ENCODE measurements around the gene GRK4.

Gene GRK4

GRCh38 chr4:3021627-3022026 lies 58.3 kb downstream of the GRK4 start:
- no peak for DNase-seq
- Histone ChIP-seq H4K20me1 (ENCODE audit: insufficient read depth, low read length) (no peaks in the 10 kb centered on the region), H3K27ac (ENCODE audit: low read length) (no peak overlapping the region), H3K27me3 (ENCODE audit: insufficient read depth, low read length, poor library complexity) (no peaks in the 10 kb centered on the region), H3K4me3 (ENCODE audit: low read depth in 1 of 2, low read length in 2 of 2) (no peak overlapping the region), H3K9me3 (ENCODE audit: insufficient read depth, low read length, severe bottlenecking) (no peaks in the 10 kb centered on the region), H3K36me3 (ENCODE audit: insufficient read depth, low read length) (no peaks in the 10 kb centered on the region), H3K9ac (ENCODE audit: low read depth, low read length) (no peak overlapping the region), H3K79me2 (ENCODE audit: insufficient read depth, low read length) (no peaks in the 10 kb centered on the region), H2AFZ (ENCODE audit: low read depth, low read length) (no peak overlapping the region), H3K4me2 (ENCODE audit: insufficient read depth, low read length) (no peak overlapping the region), H3K4me1 (ENCODE audit: insufficient read depth, low read length) (no peaks in the 10 kb centered on the region)
- no peak for TF ChIP-seq CTCF (IDR thresholded peaks at IDR 0.05; ENCODE audit: borderline replicate concordance, extremely low read depth, low read length, poor library complexity, severe bottlenecking)
- no peak for TF ChIP-seq EZH2 (IDR thresholded peaks at IDR 0.05; ENCODE audit: borderline replicate concordance, low read depth, low read length, severe bottlenecking)
- no peak for ATAC-seq (ENCODE audit: insufficient read depth, low read depth)

GRCh38 chr4:3022112-3022511 lies 58.7 kb downstream of the GRK4 start:
- H4K20me1 ChIP-seq (ENCODE audit: insufficient read depth, low read length): no peaks in the 10 kb centered on the region
- H3K27ac ChIP-seq (ENCODE audit: low read length): no peak overlapping the region
- no peak for ATAC-seq (ENCODE audit: insufficient read depth, low read depth)
- H3K4me3 ChIP-seq (ENCODE audit: low read depth in 1 of 2, low read length in 2 of 2): no peak overlapping the region
- H3K4me1 ChIP-seq (ENCODE audit: insufficient read depth, low read length): no peaks in the 10 kb centered on the region
- no peaks in the 10 kb centered on the region for H3K36me3 ChIP-seq (ENCODE audit: insufficient read depth, low read length)
- no peak for TF ChIP-seq CTCF (IDR thresholded peaks at IDR 0.05; ENCODE audit: borderline replicate concordance, extremely low read depth, low read length, poor library complexity, severe bottlenecking)
- TF ChIP-seq EZH2 (IDR thresholded peaks at IDR 0.05; ENCODE audit: borderline replicate concordance, low read depth, low read length, severe bottlenecking): no peak
- H3K9me3 ChIP-seq (ENCODE audit: insufficient read depth, low read length, severe bottlenecking): no peaks in the 10 kb centered on the region
- no peak overlapping the region for H3K9ac ChIP-seq (ENCODE audit: low read depth, low read length)
- no peak overlapping the region for H3K4me2 ChIP-seq (ENCODE audit: insufficient read depth, low read length)
- H3K27me3 ChIP-seq (ENCODE audit: insufficient read depth, low read length, poor library complexity): no peaks in the 10 kb centered on the region
- no peak overlapping the region for H2AFZ ChIP-seq (ENCODE audit: low read depth, low read length)
- no peaks in the 10 kb centered on the region for H3K79me2 ChIP-seq (ENCODE audit: insufficient read depth, low read length)
- no peak for DNase-seq

- Histone ChIP-seq H4K20me1 (ENCODE audit: insufficient read depth, low read length) (no peaks in the 10 kb centered on the region), H3K27me3 (ENCODE audit: insufficient read depth, low read length, poor library complexity) (no peaks in the 10 kb centered on the region), H3K9ac (ENCODE audit: low read depth, low read length) (no peak overlapping the region), H3K4me3 (ENCODE audit: low read depth in 1 of 2, low read length in 2 of 2) (no peak overlapping the region), H2AFZ (ENCODE audit: low read depth, low read length) (no peak overlapping the region), H3K9me3 (ENCODE audit: insufficient read depth, low read length, severe bottlenecking) (no peaks in the 10 kb centered on the region), H3K79me2 (ENCODE audit: insufficient read depth, low read length) (no peaks in the 10 kb centered on the region), H3K36me3 (ENCODE audit: insufficient read depth, low read length) (no peaks in the 10 kb centered on the region), H3K27ac (ENCODE audit: low read length) (no peak overlapping the region), H3K4me1 (ENCODE audit: insufficient read depth, low read length) (no peaks in the 10 kb centered on the region), H3K4me2 (ENCODE audit: insufficient read depth, low read length) (no peak overlapping the region)
- no peak for DNase-seq
- no peak for ATAC-seq (ENCODE audit: insufficient read depth, low read depth)
- no peak for TF ChIP-seq CTCF (IDR thresholded peaks at IDR 0.05; ENCODE audit: borderline replicate concordance, extremely low read depth, low read length, poor library complexity, severe bottlenecking)
- no peak for TF ChIP-seq EZH2 (IDR thresholded peaks at IDR 0.05; ENCODE audit: borderline replicate concordance, low read depth, low read length, severe bottlenecking)
Measured at GRCh38 chr4:3022651-3023050, 59.3 kb downstream of the GRK4 start.

- no peaks in the 10 kb centered on the region for H3K36me3 ChIP-seq (ENCODE audit: insufficient read depth, low read length)
- no peak overlapping the region for H3K4me3 ChIP-seq (ENCODE audit: low read depth in 1 of 2, low read length in 2 of 2)
- no peak overlapping the region for H3K4me2 ChIP-seq (ENCODE audit: insufficient read depth, low read length)
- no peak overlapping the region for H3K27ac ChIP-seq (ENCODE audit: low read length)
- H3K79me2 ChIP-seq (ENCODE audit: insufficient read depth, low read length): no peaks in the 10 kb centered on the region
- DNase-seq: no peak
- no peak overlapping the region for H3K9ac ChIP-seq (ENCODE audit: low read depth, low read length)
- no peaks in the 10 kb centered on the region for H3K9me3 ChIP-seq (ENCODE audit: insufficient read depth, low read length, severe bottlenecking)
- H3K4me1 ChIP-seq (ENCODE audit: insufficient read depth, low read length): no peaks in the 10 kb centered on the region
- no peaks in the 10 kb centered on the region for H3K27me3 ChIP-seq (ENCODE audit: insufficient read depth, low read length, poor library complexity)
- no peak overlapping the region for H2AFZ ChIP-seq (ENCODE audit: low read depth, low read length)
- ATAC-seq (ENCODE audit: insufficient read depth, low read depth): no peak
- H4K20me1 ChIP-seq (ENCODE audit: insufficient read depth, low read length): no peaks in the 10 kb centered on the region
- TF ChIP-seq EZH2 (IDR thresholded peaks at IDR 0.05; ENCODE audit: borderline replicate concordance, low read depth, low read length, severe bottlenecking): no peak
- no peak for TF ChIP-seq CTCF (IDR thresholded peaks at IDR 0.05; ENCODE audit: borderline replicate concordance, extremely low read depth, low read length, poor library complexity, severe bottlenecking)
Measured at GRCh38 chr4:3025881-3026280, 62.5 kb downstream of the GRK4 start.

All from DND-41 (cell line).